HepG2 (cell line): ENCODE results near the gene AP5B1. TPM values are rescaled to one million over a fixed set of nuclear protein-coding genes. Genes with fewer than 3 reads are reported as not detected.
A peak's percentile ranks its signal among the peaks of the same experiment; 100 is the strongest.

Experiments used
- ATAC-seq: fragments of 200-7000 bp; cut with Tn5 transposase; 3 replicates; pipeline ENCODE4 v1.9.1; 2020; ENCODE audit warnings: mild to moderate bottlenecking, moderate library complexity
- BruUV-seq: library from RNA; stranded (reverse); fragments of 400-500 nt; replicated peaks from 2 replicates; lab custom pipeline; 2021; lab: Mats Ljungman, UMichigan
- CTCF ChIA-PET: fragments of 300-600 bp; formaldehyde crosslinking; extraction: SDS; loops from one replicate; lab custom pipeline; 2021; ENCODE audit warnings: low total read pairs, inconsistent platforms, low intra/inter-chr PET ratio; lab: Yijun Ruan, JAX
- POLR2A ChIA-PET: fragments of 350-600 bp; sonication (Branson Sonifier 250); formaldehyde crosslinking; loops from one replicate; lab custom pipeline; 2020; ENCODE audit warnings: antibody characterized with exemption, inconsistent platforms; lab: Yijun Ruan, JAX
- DNase-seq: peaks from one replicate; pipeline ENCODE4 v3.0.0-alpha.2; 2015; ENCODE audit warnings: low spot score
- FAIRE-seq: peaks from 3 replicates; lab custom pipeline; 2011; peaks lifted over from hg19 to GRCh38; lab: Jason Lieb, UNC
- H2AFZ ChIP-seq: one replicate; pipeline ENCODE4 v1.6.1; 2011; ENCODE audit warnings: low read length, inconsistent platforms
- H3K27ac ChIP-seq: fragments of 300-600 bp; 3 replicates; pipeline ENCODE4 v1.8.0; 2011; ENCODE audit warnings: mixed run types, mild to moderate bottlenecking, mixed read lengths, low read length, inconsistent platforms; ENCODE audit not compliant: insufficient read depth; ENCODE audit errors: extremely low read length
- H3K27me3 ChIP-seq, 2 experiments: fragments of 200-600 bp in 1 of 2; 2 replicates in 1 of 2; 3 replicates in 1 of 2; pipeline versions ENCODE4 v1.6.0 to v1.8.0; 2011; ENCODE audit warnings: low read length in 2 of 2, mild to moderate bottlenecking in 2 of 2, moderate library complexity in 2 of 2, inconsistent platforms in 1 of 2; ENCODE audit not compliant: insufficient read depth in 2 of 2, control insufficient read depth in 1 of 2
- H3K36me3 ChIP-seq, 2 experiments: fragments of 200-600 bp in 1 of 2; replicated peaks in 1 of 2; 2 replicates in 1 of 2; 3 replicates in 1 of 2; pipeline versions ENCODE4 v1.5.1 to v1.8.0; 2011; ENCODE audit warnings: low read length in 2 of 2, inconsistent platforms in 1 of 2; ENCODE audit not compliant: insufficient read depth in 2 of 2, control insufficient read depth in 1 of 2
- H3K4me1 ChIP-seq: 2 replicates; pipeline ENCODE4 v1.5.1; 2012; ENCODE audit warnings: low read length, inconsistent platforms; ENCODE audit not compliant: insufficient read depth
- H3K4me2 ChIP-seq: 2 replicates; pipeline ENCODE4 v1.6.0; 2011; ENCODE audit warnings: low read depth, low read length, inconsistent platforms
- H3K4me3 ChIP-seq, 3 experiments: fragments of 200-600 bp in 1 of 3; sonication (generic), shearing (Covaris generic) in 1 of 3; replicated peaks in 1 of 3; 2 replicates each; pipeline ENCODE4 v1.5.1; 2011 to 2016; ENCODE audit warnings: low read length in 3 of 3, inconsistent platforms in 2 of 3, low read depth in 2 of 3, mild to moderate bottlenecking in 2 of 3, control low read depth in 1 of 3, mixed read lengths in 1 of 3; ENCODE audit not compliant: insufficient read depth in 1 of 3
- H3K79me2 ChIP-seq: one replicate; pipeline ENCODE4 v1.6.1; 2011; ENCODE audit warnings: low read length, inconsistent platforms; ENCODE audit not compliant: insufficient read depth
- H3K9ac ChIP-seq: 2 replicates; pipeline ENCODE4 v1.6.0; 2011; ENCODE audit warnings: mild to moderate bottlenecking, low read depth, low read length, inconsistent platforms; ENCODE audit not compliant: insufficient read depth
- H3K9me3 ChIP-seq: 2 replicates; pipeline ENCODE4 v1.5.1; 2012; ENCODE audit warnings: mild to moderate bottlenecking, low read length
- H4K20me1 ChIP-seq: 2 replicates; pipeline ENCODE4 v1.6.0; 2011; ENCODE audit warnings: inconsistent platforms, mild to moderate bottlenecking, low read length, moderate library complexity; ENCODE audit not compliant: insufficient read depth
- MNT ChIP-seq: fragments of 450-650 bp; IDR thresholded peaks from 2 replicates; pipeline ENCODE4 v1.6.1; 2016
- NCOA5 ChIP-seq: sonication (generic); formaldehyde crosslinking; IDR thresholded peaks from 2 replicates; pipeline ENCODE4 v1.4.0; 2020; ENCODE audit warnings: missing genetic modification reagents
- STAG1 ChIP-seq: sonication (generic); formaldehyde crosslinking; IDR thresholded peaks from 2 replicates; pipeline ENCODE4 v1.4.0; 2020; ENCODE audit warnings: missing genetic modification reagents
- TARDBP ChIP-seq: sonication (generic); formaldehyde crosslinking; IDR thresholded peaks from 2 replicates; pipeline ENCODE4 v1.8.0; 2022; ENCODE audit warnings: mild to moderate bottlenecking, missing genetic modification reagents
- TCF7L2 ChIP-seq: IDR thresholded peaks from 2 replicates; pipeline ENCODE4 v1.6.1; 2011; ENCODE audit warnings: mild to moderate bottlenecking, low read depth, low read length, moderate library complexity
- ZMYM3 ChIP-seq: sonication (generic); formaldehyde crosslinking; IDR thresholded peaks from 2 replicates; pipeline ENCODE4 v1.5.1; 2020; ENCODE audit warnings: mild to moderate bottlenecking, missing genetic modification reagents
- ZNF652 ChIP-seq: IDR thresholded peaks from 2 replicates; pipeline ENCODE4 v1.6.1; 2016; ENCODE audit warnings: low read depth, borderline replicate concordance
- WGBS: methylation state at CpG from one replicate; pipeline ENCODE4 v1.1.6; 2017; ENCODE audit warnings: low lambda C conversion rate; 5-methylcytosine and 5-hydroxymethylcytosine counted together
- in situ Hi-C: cut with HindIII; loops from 2 replicates; pipeline ENCODE4 v1.10.0; 2017; ENCODE audit warnings: low pct_unique_long_range_greater_than_20kb; ENCODE audit not compliant: extremely low pct_ligation_motif_present
- intact Hi-C: fragments of 100-400 bp; cut with micrococcal nuclease; formaldehyde crosslinking; loops from one replicate; pipeline ENCODE4 v1.10.0; 2022; ENCODE audit not compliant: unreplicated experiment
- polyA plus RNA-seq, 8 experiments: library from polyadenylated mRNA; depleted of rRNA in 3 of 8; stranded (reverse) in 7 of 8; unstranded in 1 of 8; fragments of >200 nt; fragmentation: Illumina TruSeq in 4 of 8; extraction: Trizol in 4 of 8; gene quantifications; 2 replicates each; pipeline versions ENCODE4 v1.2.1 to v1.2.3, GENCODE V29; 2011 to 2016; ENCODE audit warnings: low read depth in 4 of 8, missing spikeins in 1 of 8, mixed read lengths in 1 of 8; ENCODE audit not compliant: insufficient read depth in 1 of 8
- total RNA-seq, 5 experiments: library from RNA; depleted of rRNA; stranded (reverse); fragments of >200 nt; fragmentation: Illumina TruSeq; extraction: Trizol; gene quantifications; 2 replicates each; pipeline ENCODE4 v1.2.3, GENCODE V29; 2016; ENCODE audit warnings: low read depth in 1 of 5
- TF ChIP-seq, protein P1 (sequence below): sonication (generic); formaldehyde crosslinking; IDR thresholded peaks from 2 replicates; pipeline ENCODE4 v1.4.0; 2020; ENCODE audit warnings: missing genetic modification reagents, borderline replicate concordance

Gene AP5B1
- total and polyA plus RNA-seq, 2 of the 13 experiments (the other 11 are each of a cell fraction or from before 2014, with no cell fraction given), result 1.7 to 4.4 TPM

GRCh38 chr11:65811764-65812475 is 31.1 kb upstream of the AP5B1 start:
- H3K9me3 ChIP-seq, result no peaks in the 10 kb centered on the region
- no peak overlapping the region for H3K4me3 ChIP-seq
- H3K4me2 ChIP-seq, result no peak overlapping the region
- no peaks in the 10 kb centered on the region for H3K79me2 ChIP-seq
- H2AFZ ChIP-seq, result no peak overlapping the region
- no TSS peak for BruUV-seq
- peaks cover 4% of the 10 kb centered on the region for H3K4me1 ChIP-seq
- no peaks in the 10 kb centered on the region for H4K20me1 ChIP-seq
- H3K9ac ChIP-seq, result no peak overlapping the region
- in situ Hi-C loops (loop anchor here (10.0 kb wide), 1 partner anchor 97 kb away; the partner anchor contains the start of gene KAT5), intact Hi-C loops (no loop called here)
- DNase-seq (no peak), ATAC-seq (peak; percentile 34; the same call in 1 of the 3 replicates), FAIRE-seq (no peak)
- H3K36me3 ChIP-seq, result no peaks in the 10 kb centered on the region
- no peak overlapping the region for H3K27ac ChIP-seq
- TF ChIP-seq ZNF652 (CRISPR knock-in tag) (0 out of 2 replicates have a peak, but pooled peaks have one; percentile 12), ZMYM3 (CRISPR knock-in tag) (no peak)
- WGBS, result 40% methylated on average over 12 of the region's 19 CpGs
- peaks cover 11 to 58% of the 10 kb centered on the region in 2 experiments; a peak in 4 of 5 replicates for H3K27me3 ChIP-seq
- ChIA-PET POLR2A (interaction anchor here (0.7 kb wide), 1 partner anchor 83 kb away, joined by 3 read pairs; no protein-coding TSS in a partner anchor), CTCF (no interaction called here)

- Histone ChIP-seq H3K27ac (no peak overlapping the region), H3K4me3 (no peak overlapping the region), H4K20me1 (no peaks in the 10 kb centered on the region), H3K79me2 (no peaks in the 10 kb centered on the region), H3K4me1 (no peaks in the 10 kb centered on the region), H3K4me2 (no peak overlapping the region), H2AFZ (no peak overlapping the region), H3K36me3 (no peaks in the 10 kb centered on the region), H3K9ac (no peak overlapping the region), H3K27me3 (peaks cover 11 to 60% of the 10 kb centered on the region in 2 experiments; a peak in 4 of 5 replicates), H3K9me3 (no peaks in the 10 kb centered on the region)
- WGBS, result 74% methylated on average over 23 of the region's 23 CpGs
- FAIRE-seq (no peak), ATAC-seq (peak; percentile 66), DNase-seq (peak; percentile 27)
- ChIA-PET POLR2A (interaction anchor here (0.9 kb wide), 1 partner anchor 98 kb away, joined by 3 read pairs; the partner anchor contains the start of gene KAT5), CTCF (interaction anchor here (1.1 kb wide), 1 partner anchor 75 kb away, joined by 3 read pairs; no protein-coding TSS in a partner anchor)
- BruUV-seq, result no TSS peak
- in situ Hi-C loops (loop anchor here (10.0 kb wide), 1 partner anchor 95 kb away; the partner anchor contains the start of gene KAT5), intact Hi-C loops (no loop called here)
- 0 out of 2 replicates have a peak, but pooled peaks have one; percentile 13 for TF ChIP-seq TARDBP (CRISPR knock-in tag)
- peak; percentile 63 for TF ChIP-seq STAG1 (CRISPR knock-in tag)
- peak; percentile 62 for TF ChIP-seq MNT
- TF ChIP-seq, protein P1, sequence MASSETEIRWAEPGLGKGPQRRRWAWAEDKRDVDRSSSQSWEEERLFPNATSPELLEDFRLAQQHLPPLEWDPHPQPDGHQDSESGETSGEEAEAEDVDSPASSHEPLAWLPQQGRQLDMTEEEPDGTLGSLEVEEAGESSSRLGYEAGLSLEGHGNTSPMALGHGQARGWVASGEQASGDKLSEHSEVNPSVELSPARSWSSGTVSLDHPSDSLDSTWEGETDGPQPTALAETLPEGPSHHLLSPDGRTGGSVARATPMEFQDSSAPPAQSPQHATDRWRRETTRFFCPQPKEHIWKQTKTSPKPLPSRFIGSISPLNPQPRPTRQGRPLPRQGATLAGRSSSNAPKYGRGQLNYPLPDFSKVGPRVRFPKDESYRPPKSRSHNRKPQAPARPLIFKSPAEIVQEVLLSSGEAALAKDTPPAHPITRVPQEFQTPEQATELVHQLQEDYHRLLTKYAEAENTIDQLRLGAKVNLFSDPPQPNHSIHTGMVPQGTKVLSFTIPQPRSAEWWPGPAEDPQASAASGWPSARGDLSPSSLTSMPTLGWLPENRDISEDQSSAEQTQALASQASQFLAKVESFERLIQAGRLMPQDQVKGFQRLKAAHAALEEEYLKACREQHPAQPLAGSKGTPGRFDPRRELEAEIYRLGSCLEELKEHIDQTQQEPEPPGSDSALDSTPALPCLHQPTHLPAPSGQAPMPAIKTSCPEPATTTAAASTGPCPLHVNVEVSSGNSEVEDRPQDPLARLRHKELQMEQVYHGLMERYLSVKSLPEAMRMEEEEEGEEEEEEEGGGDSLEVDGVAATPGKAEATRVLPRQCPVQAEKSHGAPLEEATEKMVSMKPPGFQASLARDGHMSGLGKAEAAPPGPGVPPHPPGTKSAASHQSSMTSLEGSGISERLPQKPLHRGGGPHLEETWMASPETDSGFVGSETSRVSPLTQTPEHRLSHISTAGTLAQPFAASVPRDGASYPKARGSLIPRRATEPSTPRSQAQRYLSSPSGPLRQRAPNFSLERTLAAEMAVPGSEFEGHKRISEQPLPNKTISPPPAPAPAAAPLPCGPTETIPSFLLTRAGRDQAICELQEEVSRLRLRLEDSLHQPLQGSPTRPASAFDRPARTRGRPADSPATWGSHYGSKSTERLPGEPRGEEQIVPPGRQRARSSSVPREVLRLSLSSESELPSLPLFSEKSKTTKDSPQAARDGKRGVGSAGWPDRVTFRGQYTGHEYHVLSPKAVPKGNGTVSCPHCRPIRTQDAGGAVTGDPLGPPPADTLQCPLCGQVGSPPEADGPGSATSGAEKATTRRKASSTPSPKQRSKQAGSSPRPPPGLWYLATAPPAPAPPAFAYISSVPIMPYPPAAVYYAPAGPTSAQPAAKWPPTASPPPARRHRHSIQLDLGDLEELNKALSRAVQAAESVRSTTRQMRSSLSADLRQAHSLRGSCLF (CRISPR knock-in tag), result no peak
- no peak for TF ChIP-seq TCF7L2
- TF ChIP-seq NCOA5 (CRISPR knock-in tag), result no peak
Measured at GRCh38 chr11:65810046-65810868, 29.5 kb upstream of the AP5B1 start.
